GM19099 (cell line): ENCODE measurements around the gene PRAMEF14.
"Not testable (repeated sequence)": the region's sequence is repeated elsewhere in the genome, so short reads cannot be mapped to it uniquely, and the experiment has no call there.

ENCODE experiments used
- POLR2A ChIP-seq: IDR thresholded peaks from 3 replicates; pipeline ENCODE4 v1.6.1; 2011; ENCODE audit warnings: low read depth; ENCODE audit not compliant: insufficient read length; ENCODE audit errors: extremely low read depth

The PRAMEF14 gene

GRCh38 chr1:13347034-13347433 is at the start of gene PRAMEF14:
Gene PRAMEF14, minus strand, starts transcription at chr1:13347134. Its CDS starts 1,820 bp downstream, at chr1:13345314.
- not testable (repeated sequence) for TF ChIP-seq POLR2A

- TF ChIP-seq POLR2A, result not testable (repeated sequence)
These were observed 42.4 kb upstream of the PRAMEF14 start, which contains the start of gene PRAMEF17 for GRCh38 chr1:13389332-13389731. Gene PRAMEF17, plus strand, starts transcription at chr1:13389632. Its CDS starts 26 bp downstream, at chr1:13389658.

- not testable (repeated sequence) for TF ChIP-seq POLR2A
These were observed 31.7 kb downstream of the PRAMEF14 start, which contains the start of gene PRAMEF15 for GRCh38 chr1:13315281-13315680. Gene PRAMEF15, plus strand, starts transcription at chr1:13315581. Its CDS starts 2,827 bp downstream, at chr1:13318408.

- not testable (repeated sequence) for TF ChIP-seq POLR2A
These were observed 43.7 kb downstream of the PRAMEF14 start, which contains the start of gene PRAMEF33 for GRCh38 chr1:13303239-13303638. Gene PRAMEF33, plus strand, starts transcription at chr1:13303539. Its CDS starts 2,416 bp downstream, at chr1:13305955.
